H1 (cell line): Measurements from ENCODE around the gene ZHX3. TPM values are rescaled to one million over a fixed set of nuclear protein-coding genes. Genes with fewer than 3 reads are reported as not detected.

Experiments used
- KDM5A ChIP-seq: fragments of 200-600 bp; IDR thresholded peaks from 2 replicates; pipeline ENCODE4 v1.7.1; 2012; ENCODE audit warnings: mild to moderate bottlenecking, low read length, inconsistent platforms, mixed read lengths
- RFX5 ChIP-seq: IDR thresholded peaks from 2 replicates; pipeline ENCODE4 v1.6.1; 2011; ENCODE audit warnings: low read depth, low read length, improper control_type of control experiment, borderline replicate concordance
- RXRA ChIP-seq: IDR thresholded peaks from 2 replicates; pipeline ENCODE4 v1.6.1; 2011; ENCODE audit warnings: low read depth, mild to moderate bottlenecking, low read length, moderate library complexity; ENCODE audit not compliant: insufficient read depth
- SIX5 ChIP-seq: IDR thresholded peaks from 2 replicates; pipeline ENCODE4 v1.6.1; 2011; ENCODE audit warnings: mild to moderate bottlenecking, low read depth, low read length
- TAF7 ChIP-seq: optimal IDR thresholded peaks from 2 replicates; pipeline ENCODE3; 2011; ENCODE audit warnings: low read depth, mild to moderate bottlenecking, inconsistent platforms, low read length, moderate library complexity, borderline replicate concordance
- polyA plus RNA-seq, 7 experiments: library from polyadenylated mRNA; depleted of rRNA in 3 of 7; stranded (reverse) in 5 of 7; unstranded in 2 of 7; fragments of >200 nt in 5 of 7; fragments of 200-250 nt in 2 of 7; gene quantifications; 1 replicate in 5 of 7; 2 replicates in 1 of 7; 4 replicates in 1 of 7; pipeline versions ENCODE4 v1.2.1 to v1.2.3, GENCODE V29; 2011 to 2013; ENCODE audit warnings: missing spikeins in 2 of 7, mixed read lengths in 2 of 7
- total RNA-seq: library from RNA; stranded (reverse); fragmentation: NEBNext Ultra II Directional; extraction: Animal tissue kit (Norgen Biotek cat#: 25700); gene quantifications from 2 replicates; pipeline ENCODE4 v1.2.1, GENCODE V29; 2021

The ZHX3 gene
- total and polyA plus RNA-seq, 2 of the 8 experiments (the other 6 are each of a cell fraction or from before 2014, with no cell fraction given) = 1.00 to 7.8 TPM

DNA sequence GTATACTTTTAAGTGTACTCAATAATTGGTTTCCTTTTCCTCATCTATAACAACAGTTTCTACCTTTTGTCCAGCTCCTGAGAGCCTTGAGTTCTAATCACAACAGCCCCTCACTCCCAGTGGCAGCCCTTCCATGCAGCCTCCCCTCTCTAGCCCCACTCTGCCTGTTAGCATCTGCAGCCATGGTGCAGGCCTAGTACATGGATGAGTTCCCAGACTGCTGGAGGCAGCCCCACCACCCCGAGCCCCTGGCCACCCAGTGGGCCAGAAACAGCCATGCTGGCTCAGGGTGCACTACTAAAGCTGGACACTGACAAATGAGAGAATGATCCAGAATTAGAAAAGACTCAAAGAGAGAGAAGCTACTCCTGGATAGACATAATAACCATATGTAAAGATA is 13.4 kb upstream of the ZHX3 start (continued):
- no peak for TF ChIP-seq RXRA
- TF ChIP-seq KDM5A = no peak
- no peak for TF ChIP-seq TAF7
- TF ChIP-seq RFX5 = no peak
- no peak for TF ChIP-seq SIX5
- TF ChIP-seq, all 59 proteins: peak for 0
